GM10248 (cell line): ENCODE data around the gene WFS1.

Source experiments
- CTCF ChIA-PET: fragments of 300-600 bp; sonication (Branson Sonifier 250); formaldehyde crosslinking; extraction: SDS; loops from one replicate; lab custom pipeline; 2021; ENCODE audit warnings: antibody characterized with exemption; lab: Yijun Ruan, JAX
- POLR2A ChIA-PET: fragments of 350-650 bp; sonication (Branson Sonifier 250); formaldehyde crosslinking; extraction: SDS; loops from one replicate; lab custom pipeline; 2020; ENCODE audit warnings: antibody characterized with exemption; lab: Yijun Ruan, JAX
- DNase-seq: peaks from one replicate; pipeline ENCODE4 v3.0.0; 2012; ENCODE audit errors: extremely low spot score
- CTCF ChIP-seq: IDR thresholded peaks from 2 replicates; pipeline ENCODE4 v1.5.1; 2012; ENCODE audit warnings: mild to moderate bottlenecking, low read depth; ENCODE audit errors: extremely low read depth, missing control alignments, control extremely low read depth

Gene WFS1, protein sequence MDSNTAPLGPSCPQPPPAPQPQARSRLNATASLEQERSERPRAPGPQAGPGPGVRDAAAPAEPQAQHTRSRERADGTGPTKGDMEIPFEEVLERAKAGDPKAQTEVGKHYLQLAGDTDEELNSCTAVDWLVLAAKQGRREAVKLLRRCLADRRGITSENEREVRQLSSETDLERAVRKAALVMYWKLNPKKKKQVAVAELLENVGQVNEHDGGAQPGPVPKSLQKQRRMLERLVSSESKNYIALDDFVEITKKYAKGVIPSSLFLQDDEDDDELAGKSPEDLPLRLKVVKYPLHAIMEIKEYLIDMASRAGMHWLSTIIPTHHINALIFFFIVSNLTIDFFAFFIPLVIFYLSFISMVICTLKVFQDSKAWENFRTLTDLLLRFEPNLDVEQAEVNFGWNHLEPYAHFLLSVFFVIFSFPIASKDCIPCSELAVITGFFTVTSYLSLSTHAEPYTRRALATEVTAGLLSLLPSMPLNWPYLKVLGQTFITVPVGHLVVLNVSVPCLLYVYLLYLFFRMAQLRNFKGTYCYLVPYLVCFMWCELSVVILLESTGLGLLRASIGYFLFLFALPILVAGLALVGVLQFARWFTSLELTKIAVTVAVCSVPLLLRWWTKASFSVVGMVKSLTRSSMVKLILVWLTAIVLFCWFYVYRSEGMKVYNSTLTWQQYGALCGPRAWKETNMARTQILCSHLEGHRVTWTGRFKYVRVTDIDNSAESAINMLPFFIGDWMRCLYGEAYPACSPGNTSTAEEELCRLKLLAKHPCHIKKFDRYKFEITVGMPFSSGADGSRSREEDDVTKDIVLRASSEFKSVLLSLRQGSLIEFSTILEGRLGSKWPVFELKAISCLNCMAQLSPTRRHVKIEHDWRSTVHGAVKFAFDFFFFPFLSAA

DNA sequence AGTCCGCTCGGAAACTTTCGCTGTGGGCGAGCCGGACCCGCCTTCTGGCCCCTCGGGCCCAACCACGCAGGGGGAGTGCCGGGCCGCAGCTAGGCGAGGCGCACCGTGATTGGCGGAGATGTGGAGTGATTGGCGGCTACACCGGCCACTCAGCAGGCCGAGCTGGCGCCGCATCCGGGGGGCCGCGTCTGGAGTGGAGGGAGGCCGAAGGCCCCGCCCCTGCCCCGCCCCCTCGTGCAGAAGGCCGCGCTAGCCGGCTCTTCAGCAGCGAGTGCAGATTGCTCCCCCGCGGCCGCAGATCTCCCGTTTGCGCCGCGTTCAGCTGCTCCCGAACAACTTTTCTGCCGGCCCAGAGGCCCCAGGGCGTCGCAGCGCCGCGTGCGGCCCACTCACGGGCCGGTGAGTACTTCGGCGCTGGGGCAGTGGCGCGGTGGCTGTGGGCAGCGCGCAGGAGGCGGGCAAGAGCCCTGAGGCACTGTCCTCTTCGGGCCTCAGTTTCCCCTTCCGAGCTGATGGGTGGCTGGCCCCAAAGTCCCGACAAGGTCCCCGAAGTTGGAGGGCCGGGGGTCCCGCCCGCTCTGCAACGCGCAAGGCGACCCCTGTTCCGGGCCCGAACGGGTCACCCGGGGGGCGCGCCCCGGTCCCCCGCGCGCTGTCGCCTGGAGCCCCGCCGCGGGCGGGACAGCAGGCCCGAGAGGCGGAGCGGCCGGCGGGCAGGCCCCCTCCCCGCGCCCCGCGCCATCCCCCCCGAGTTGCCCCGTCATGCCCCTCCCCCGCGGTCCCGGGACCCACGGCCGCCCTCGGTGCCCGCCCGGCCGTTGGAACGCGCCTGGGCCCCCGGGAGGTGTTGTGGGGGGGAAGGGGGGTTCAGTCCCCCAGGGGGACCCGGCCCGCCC, at the start of gene WFS1:
TSS of gene WFS1 (plus strand) at position 235 of the 896 bp plus-strand sequence. CDS start 7,606 bp downstream, outside the sequence.
- POLR2A ChIA-PET: interaction anchor here (0.6 kb wide), 1 partner anchor 71 kb away, joined by 3 read pairs; no protein-coding TSS in a partner anchor
- CTCF ChIA-PET: interaction anchor here (1.1 to 5.9 kb wide), 4 partner anchors 8 to 61 kb away, joined by 3 to 37 read pairs (median 12); no protein-coding TSS in a partner anchor
- no peak for TF ChIP-seq CTCF
- DNase-seq: peak; percentile 100

DNA sequence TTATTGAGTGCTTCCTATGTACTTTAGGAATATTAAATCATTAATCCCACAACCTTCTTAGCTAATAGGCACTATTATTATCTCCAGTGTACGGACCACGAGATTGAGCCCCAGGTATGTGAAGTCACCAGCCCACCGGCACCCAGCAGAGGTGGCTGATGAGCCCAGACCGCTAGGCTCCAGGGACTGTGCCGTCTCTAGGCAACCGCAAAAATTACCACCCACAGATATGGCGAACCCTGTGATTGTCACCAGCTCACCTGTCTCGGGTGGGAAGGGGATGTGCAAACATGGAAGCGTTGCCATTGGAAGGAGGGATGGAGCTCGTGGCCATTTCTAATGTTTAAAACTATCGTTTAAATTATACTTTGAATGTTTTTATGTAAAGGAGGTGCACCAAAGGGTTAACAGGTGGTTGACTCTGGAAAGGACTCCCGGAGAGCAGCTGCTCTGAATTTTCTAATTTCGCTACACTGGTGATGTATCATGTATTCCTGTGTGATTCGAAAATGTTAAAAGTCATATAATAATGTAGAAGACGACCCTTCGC, 48.3 kb upstream of the WFS1 start:
- no peak for DNase-seq
- ChIA-PET POLR2A (no interaction called here), CTCF (interaction anchor here (1.5 to 1.6 kb wide), 3 partner anchors 17 to 223 kb away, joined by 5 to 8 read pairs (median 6); no protein-coding TSS in a partner anchor)
- TF ChIP-seq CTCF: no peak

DNA sequence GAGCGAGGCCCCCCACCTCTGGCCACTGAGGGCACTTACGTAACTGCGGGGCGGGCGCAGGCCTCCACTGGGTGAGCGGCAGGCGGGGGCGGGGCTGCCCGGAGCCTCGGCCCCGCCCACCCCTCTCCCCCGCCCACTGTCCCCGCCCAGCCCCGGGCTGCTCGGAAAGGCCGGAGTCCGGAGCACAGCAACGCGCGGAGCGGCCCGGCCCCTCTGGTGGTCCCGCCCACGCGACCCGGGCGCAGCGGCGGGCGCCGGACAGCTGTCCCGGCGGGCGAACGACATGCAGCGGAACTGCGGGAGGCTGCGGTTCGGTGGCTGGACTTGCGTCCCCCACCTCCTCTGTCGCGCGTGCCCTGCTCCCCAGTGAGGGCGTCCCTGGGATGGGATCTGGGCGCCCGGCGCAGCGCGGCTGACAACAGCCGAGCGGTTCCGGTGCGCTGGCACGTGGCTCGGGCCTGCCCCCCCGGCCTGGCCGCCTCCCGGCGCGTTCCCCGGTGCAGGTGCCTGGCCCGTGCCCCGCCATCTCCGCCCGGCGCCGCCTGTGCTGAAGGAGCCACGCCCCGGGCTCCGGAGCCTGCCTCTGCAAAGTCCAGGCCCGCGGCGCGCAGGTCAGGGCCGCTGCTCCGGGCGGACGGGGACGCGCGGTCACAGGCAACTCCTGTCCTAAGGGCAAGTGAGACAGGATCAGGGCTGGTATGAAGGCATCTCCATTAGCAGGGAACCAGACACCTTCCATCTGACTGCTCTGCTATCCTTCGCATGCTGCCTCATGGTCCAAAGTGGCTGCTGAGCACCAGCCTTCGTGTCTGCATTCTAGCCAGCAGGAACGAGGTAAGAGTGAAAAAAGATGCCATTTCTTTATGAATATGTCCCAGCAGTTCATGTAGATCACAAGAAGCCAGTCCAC, 47.5 kb upstream of the WFS1 start:
- POLR2A ChIA-PET: no interaction called here
- CTCF ChIA-PET: interaction anchor here (1.6 kb wide), 1 partner anchor 29 kb away, joined by 5 read pairs; no protein-coding TSS in a partner anchor
- no peak for TF ChIP-seq CTCF
- peak; percentile 61 for DNase-seq

GRCh38 chr4:6222761-6223292, 46.8 kb upstream of the WFS1 start:
- no peak for TF ChIP-seq CTCF

DNA sequence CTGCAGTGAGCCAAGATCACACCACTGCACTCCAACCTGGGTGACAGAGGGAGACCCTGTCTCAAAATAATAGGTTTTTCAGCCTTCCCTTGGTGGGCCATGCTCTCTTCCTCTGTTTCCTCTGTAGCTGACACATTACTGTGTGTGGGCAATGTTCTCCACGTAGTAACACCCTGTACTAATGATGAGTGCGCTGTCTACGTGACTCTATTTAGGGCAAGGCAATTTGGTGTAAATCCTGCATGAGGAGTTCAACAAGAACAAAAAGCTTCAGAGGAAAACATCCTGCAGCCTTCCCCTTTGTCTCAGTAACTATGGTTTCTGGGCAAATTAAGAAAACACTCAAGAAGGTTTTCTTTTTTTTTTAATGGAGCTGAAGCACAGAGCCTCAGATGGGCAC, 44.9 kb upstream of the WFS1 start:
- POLR2A ChIA-PET: no interaction called here
- no peak for TF ChIP-seq CTCF
- CTCF ChIA-PET: interaction anchor here (0.9 to 2.1 kb wide), 4 partner anchors 20 to 103 kb away, joined by 3 to 6 read pairs (median 4); no protein-coding TSS in a partner anchor
- DNase-seq: no peak

More at GRCh38 chr4:6222761-6223292, 46.8 kb upstream of the WFS1 start:
- no peak for DNase-seq
- ChIA-PET POLR2A (no interaction called here), CTCF (no interaction called here)
